ENCODE data around the gene EEF1G.

The EEF1G gene

GRCh38 chr11:62613291-62613778, 39.6 kb upstream of the EEF1G start:
- no peak for TF ChIP-seq CTCF (conservative IDR thresholded peaks at IDR 0.05; ENCODE audit: low read depth, low read length)
- DNase-seq (ENCODE audit: low read depth): no peak
- H3K4me3 ChIP-seq (ENCODE audit: low read depth, low read length): no peak overlapping the region

GRCh38 chr11:62612366-62613290, 38.9 kb upstream of the EEF1G start, which contains the start of the genes EML3 and ROM1:
Gene EML3, minus strand, starts transcription at chr11:62612775. Its CDS starts 318 bp downstream, at chr11:62612457.
Gene ROM1, plus strand, starts transcription at chr11:62613257. Its CDS starts 25 bp downstream, at chr11:62613282.
- H3K4me3 ChIP-seq (ENCODE audit: low read depth, low read length): peak within 1 kb of the TSS; percentile 77
- DNase-seq (ENCODE audit: low read depth): peak; percentile 69
- peak; percentile 62 for TF ChIP-seq CTCF (conservative IDR thresholded peaks at IDR 0.05; ENCODE audit: low read depth, low read length)

- H3K4me3 ChIP-seq (ENCODE audit: low read depth, low read length): peak overlapping the region; percentile 77
- DNase-seq (ENCODE audit: low read depth): peak; percentile 60
- TF ChIP-seq CTCF (conservative IDR thresholded peaks at IDR 0.05; ENCODE audit: low read depth, low read length): peak; percentile 27
Measured at GRCh38 chr11:62611705-62612365, 38.1 kb upstream of the EEF1G start.

GRCh38 chr11:62610814-62611704, 37.4 kb upstream of the EEF1G start:
- peak overlapping the region; percentile 77 for H3K4me3 ChIP-seq (ENCODE audit: low read depth, low read length)
- no peak for DNase-seq (ENCODE audit: low read depth)
- TF ChIP-seq CTCF (conservative IDR thresholded peaks at IDR 0.05; ENCODE audit: low read depth, low read length): no peak

- no peak overlapping the region for H3K4me3 ChIP-seq (ENCODE audit: low read depth, low read length)
- no peak for TF ChIP-seq CTCF (conservative IDR thresholded peaks at IDR 0.05; ENCODE audit: low read depth, low read length)
Measured at GRCh38 chr11:62610403-62610802, 36.7 kb upstream of the EEF1G start.

GRCh38 chr11:62608776-62609175, 35.1 kb upstream of the EEF1G start:
- DNase-seq (ENCODE audit: low read depth): no peak
- TF ChIP-seq CTCF (conservative IDR thresholded peaks at IDR 0.05; ENCODE audit: low read depth, low read length): no peak
- H3K4me3 ChIP-seq (ENCODE audit: low read depth, low read length): no peak overlapping the region

More at GRCh38 chr11:62610403-62610802, 36.7 kb upstream of the EEF1G start:
- no peak for DNase-seq (ENCODE audit: low read depth)

Measured in choroid plexus epithelial cell (primary cell).